Motor neuron (in vitro differentiated cells): ENCODE results near the gene ARHGAP10. TPM values are rescaled to one million over a fixed set of nuclear protein-coding genes. Genes with fewer than 3 reads are reported as not detected.

Experiments
- ATAC-seq, 8 experiments: fragments of 200-7000 bp; cut with Tn5 transposase; replicated peaks in 6 of 8; 2 replicates each; pipeline ENCODE4 v1.8.0; 2021; ENCODE audit warnings: mild to moderate bottlenecking in 8 of 8, moderate library complexity in 8 of 8
- H3K27ac ChIP-seq, 2 donors: fragments of 250-450 bp; sonication (Bioruptor Pico); 2 replicates each; pipeline ENCODE4 v1.9.0; 2021; ENCODE audit warnings: antibody characterized with exemption in 2 of 2, mild to moderate bottlenecking in 2 of 2, moderate library complexity in 1 of 2
- H3K4me1 ChIP-seq, 2 donors: fragments of 250-450 bp; sonication (Bioruptor Pico); replicated peaks in 1 of 2; 2 replicates each; pipeline ENCODE4 v1.6.1; 2021; ENCODE audit warnings: antibody characterized with exemption in 2 of 2, mild to moderate bottlenecking in 2 of 2, moderate library complexity in 1 of 2
- H3K4me3 ChIP-seq, 5 donors: fragments of 250-450 bp; sonication (Bioruptor Pico); 2 replicates each; pipeline ENCODE4 v1.9.0; 2021; ENCODE audit warnings: antibody characterized with exemption in 5 of 5, mild to moderate bottlenecking in 5 of 5, moderate library complexity in 4 of 5
- WGBS, 10 experiments: fragments of 450-650 bp; shearing (Covaris generic); methylation state at CpG; one replicate each; pipeline ENCODE4 v1.0.0; 2022; 5-methylcytosine and 5-hydroxymethylcytosine counted together
- in situ Hi-C, 9 experiments: fragments of 400-800 bp; cut with MboI; loops; one replicate each; pipeline ENCODE4 v1.15.0; 2021; ENCODE audit warnings: low sequenced_read_pairs in 9 of 9, low pct_unique_long_range_greater_than_20kb in 2 of 9; ENCODE audit not compliant: unreplicated experiment in 9 of 9
- total RNA-seq, 8 experiments: library from RNA; unstranded; fragments of 300-600 nt; gene quantifications; 2 replicates each; pipeline versions ENCODE4 v1.2.3 to v1.2.4, GENCODE V29; 2022

ARHGAP10 gene
- total RNA-seq, 8 experiments from 2014 or later, result 1.6 to 16.1 (median 8.2) TPM

DNA sequence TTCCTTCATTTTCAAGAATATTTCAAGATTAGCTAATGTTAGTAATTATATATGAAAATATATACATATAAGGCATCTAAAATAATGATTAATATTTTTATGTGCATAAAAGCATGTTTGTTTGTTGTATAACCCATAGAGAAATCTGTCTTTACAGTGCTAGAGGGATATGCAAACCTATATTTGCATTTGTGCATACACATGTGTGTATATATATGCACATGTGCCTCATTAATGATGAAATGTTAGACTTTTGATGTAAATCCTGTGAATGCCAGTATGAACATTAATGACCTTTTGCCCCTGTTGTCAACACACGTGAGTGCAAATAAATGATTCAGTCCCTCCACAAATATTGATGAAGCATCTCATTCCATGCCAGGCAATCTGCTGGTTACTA lies 197.9 kb downstream of the ARHGAP10 start:
- WGBS, 10 experiments, result 0 to 80% (median 20%) methylated on average over 1 of the region's 1 CpG; no CpG with 5 or more reads in 5 of the 10 experiments
- no peak overlapping the region for H3K27ac ChIP-seq

DNA sequence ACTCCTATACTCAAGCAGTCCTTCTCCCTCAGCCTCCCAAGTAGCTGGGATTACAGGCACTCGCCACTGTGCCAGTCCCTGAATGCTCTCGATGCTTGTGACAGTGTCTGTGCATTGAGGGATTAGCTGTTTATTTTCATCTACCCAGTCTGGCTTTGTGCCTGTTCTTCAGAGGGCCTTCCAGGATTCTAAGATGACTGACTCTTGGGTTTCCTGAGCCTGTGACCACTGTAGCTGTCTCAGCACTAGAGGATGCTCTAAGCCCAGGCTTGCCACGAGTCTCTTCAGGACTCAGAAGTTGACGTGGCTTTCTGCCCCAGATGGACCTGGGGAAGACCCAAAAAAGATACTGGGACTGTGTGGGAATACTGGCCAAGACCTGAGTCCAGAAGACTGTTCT lies 201.4 kb downstream of the ARHGAP10 start:
- Histone ChIP-seq H3K4me1 (no peaks in the 10 kb centered on the region), H3K27ac (no peak overlapping the region), H3K4me3 (no peak overlapping the region)
- WGBS, 10 experiments, result 50 to 100% (median 80%) methylated on average over 1 to 4 of the region's 4 CpGs; no CpG with 5 or more reads in 2 of the 10 experiments
- no peak for ATAC-seq
- in situ Hi-C loops, result no loop called here

More for the DNA sequence above, 197.9 kb downstream of the ARHGAP10 start:
- Histone ChIP-seq H3K4me3 (no peak overlapping the region), H3K4me1 (no peaks in the 10 kb centered on the region)
- in situ Hi-C loops, result no loop called here
- ATAC-seq, result peak in 3 of 8 experiments; percentile 40 to 81 (median 42)

- WGBS, 10 experiments, result 80 to 100% (median 100%) methylated on average over 1 to 2 of the region's 3 CpGs; no CpG with 5 or more reads in 7 of the 10 experiments
- in situ Hi-C loops, result no loop called here
- ATAC-seq, result no peak
- no peak overlapping the region for H3K27ac ChIP-seq
- H3K4me1 ChIP-seq, result no peaks in the 10 kb centered on the region
- H3K4me3 ChIP-seq, result no peak overlapping the region
Observed at GRCh38 chr4:147933779-147934178, 201.9 kb downstream of the ARHGAP10 start.

- H3K4me1 ChIP-seq, result no peaks in the 10 kb centered on the region
- H3K27ac ChIP-seq, result no peak overlapping the region
- WGBS, 10 experiments, result 11 to 83% (median 57%) methylated on average over 2 to 5 of the region's 5 CpGs
- ATAC-seq, result no peak
- no peak overlapping the region for H3K4me3 ChIP-seq
- in situ Hi-C loops, result no loop called here
Observed at GRCh38 chr4:147938496-147938895, 206.6 kb downstream of the ARHGAP10 start.

DNA sequence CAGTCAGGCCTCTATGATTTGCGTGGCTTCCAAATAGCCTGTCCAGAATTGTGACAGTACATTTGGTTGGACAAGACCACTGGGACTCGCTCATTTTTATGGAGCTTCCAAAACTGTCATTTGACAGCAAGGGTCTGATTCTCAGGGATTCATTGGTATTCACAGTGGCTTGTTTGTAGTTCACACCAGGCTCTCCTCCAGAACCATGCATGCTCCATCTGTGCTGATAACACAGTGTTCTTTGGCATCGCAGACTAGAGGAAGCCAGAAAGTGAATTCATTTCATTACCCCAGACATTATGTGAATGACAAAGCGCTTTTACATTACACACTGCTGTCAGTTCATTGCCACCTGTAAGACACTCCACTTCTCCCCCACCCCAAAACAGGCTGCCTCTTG lies 208.3 kb downstream of the ARHGAP10 start:
- H3K4me3 ChIP-seq, result no peak overlapping the region
- in situ Hi-C loops, result no loop called here
- ATAC-seq, result no peak
- WGBS, 10 experiments, result 73 to 100% (median 87%) methylated on average over 2 to 4 of the region's 4 CpGs; no CpG with 5 or more reads in 3 of the 10 experiments
- no peak overlapping the region for H3K27ac ChIP-seq
- no peaks in the 10 kb centered on the region for H3K4me1 ChIP-seq

GRCh38 chr4:147941373-147941772 lies 209.5 kb downstream of the ARHGAP10 start:
- no peak for ATAC-seq
- WGBS, 10 experiments, result 50 to 100% (median 75%) methylated on average over 1 to 2 of the region's 2 CpGs; no CpG with 5 or more reads in 3 of the 10 experiments
- H3K27ac ChIP-seq, result no peak overlapping the region
- no peaks in the 10 kb centered on the region for H3K4me1 ChIP-seq
- in situ Hi-C loops, result no loop called here
- no peak overlapping the region for H3K4me3 ChIP-seq

- WGBS, 10 experiments, result 20 to 100% (median 73%) methylated on average over 1 to 5 of the region's 5 CpGs; no CpG with 5 or more reads in 1 of the 10 experiments
- in situ Hi-C loops, result no loop called here
- Histone ChIP-seq H3K4me3 (no peak overlapping the region), H3K4me1 (no peaks in the 10 kb centered on the region), H3K27ac (no peak overlapping the region)
- no peak for ATAC-seq
Observed at GRCh38 chr4:147942729-147943128, 210.8 kb downstream of the ARHGAP10 start.

DNA sequence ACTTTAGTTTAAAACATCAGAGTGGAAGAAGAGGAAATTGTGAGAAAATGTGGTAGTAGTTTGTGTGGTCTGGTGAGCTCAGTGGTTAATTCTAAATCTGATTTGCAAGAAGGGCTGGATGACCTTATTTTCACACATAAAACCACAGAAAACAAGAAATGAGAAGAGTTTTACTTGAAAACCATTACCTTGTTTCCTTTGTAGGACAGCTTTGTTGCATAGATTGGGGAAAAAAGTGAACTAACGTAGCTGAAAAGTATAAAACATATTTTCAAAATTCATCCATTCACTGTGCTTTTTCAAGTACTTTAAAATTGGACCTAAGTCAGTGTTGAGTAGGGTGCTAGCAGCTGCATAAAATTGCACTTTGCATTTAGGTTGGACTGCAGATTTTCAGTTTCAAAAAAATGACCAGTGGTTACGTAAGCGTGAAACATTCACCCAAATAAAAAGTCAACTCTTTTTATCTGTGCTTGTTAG lies 211.3 kb downstream of the ARHGAP10 start:
- 94 to 100% (median 100%) methylated on average over 1 to 3 of the region's 3 CpGs; no CpG with 5 or more reads in 1 of the 10 experiments for WGBS, 10 experiments

DNA sequence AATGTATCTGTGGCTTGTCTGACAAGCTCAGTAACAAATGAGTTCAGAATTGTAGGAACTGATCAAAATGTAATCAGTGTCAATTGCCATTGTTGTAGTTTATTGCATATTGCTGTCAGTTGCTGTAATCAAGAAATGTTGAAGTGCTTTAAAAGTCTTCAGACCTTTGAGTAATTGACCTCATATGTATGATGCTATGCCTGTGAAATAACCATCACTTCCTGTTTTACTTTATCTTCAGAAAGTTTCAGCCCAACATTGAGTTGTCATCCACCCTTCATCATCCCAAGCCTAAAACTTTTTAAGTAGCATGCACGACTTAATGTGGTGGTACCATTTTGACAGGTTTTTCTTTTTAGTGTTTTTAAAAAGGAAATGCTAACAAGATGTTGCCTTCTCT lies 212.4 kb downstream of the ARHGAP10 start:
- WGBS, 10 experiments, result 38 to 100% (median 91%) methylated on average over 1 of the region's 1 CpG; no CpG with 5 or more reads in 2 of the 10 experiments
- H3K27ac ChIP-seq, result no peak overlapping the region

More for the DNA sequence above, 211.3 kb downstream of the ARHGAP10 start:
- Histone ChIP-seq H3K4me1 (no peaks in the 10 kb centered on the region), H3K27ac (no peak overlapping the region), H3K4me3 (no peak overlapping the region)
- in situ Hi-C loops, result no loop called here
- no peak for ATAC-seq

DNA sequence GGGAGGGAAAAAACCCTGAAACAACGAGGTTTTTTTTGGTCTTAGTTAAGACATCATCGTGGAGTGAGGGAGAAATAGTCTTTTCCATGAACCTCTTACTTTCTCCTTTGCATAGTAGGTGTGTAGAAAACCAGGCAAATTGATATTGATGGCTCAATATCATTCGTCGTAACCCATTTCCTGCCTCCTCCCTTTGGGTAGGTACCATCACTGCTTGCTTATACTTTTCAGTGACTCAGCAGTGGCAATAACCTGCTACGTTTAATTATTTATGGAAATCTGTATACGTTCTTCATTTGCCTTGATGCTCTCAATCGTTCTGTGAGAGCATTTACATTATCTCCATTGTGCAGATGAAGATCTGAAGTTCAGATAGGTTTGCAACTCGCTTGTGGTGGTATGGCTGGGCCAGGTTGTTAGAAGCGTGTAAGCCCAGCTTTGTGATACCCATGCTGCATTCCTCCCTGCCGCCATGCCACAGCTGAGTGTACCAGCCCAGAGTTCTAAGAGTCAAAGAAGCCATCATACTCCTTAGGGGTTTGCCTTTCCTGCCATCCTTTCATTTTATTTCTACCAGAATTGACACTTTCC lies 212.9 kb downstream of the ARHGAP10 start:
- WGBS, 10 experiments, result 58 to 100% (median 93%) methylated on average over 1 to 10 of the region's 10 CpGs
- Histone ChIP-seq H3K4me1 (no peaks in the 10 kb centered on the region), H3K27ac (no peak overlapping the region), H3K4me3 (no peak overlapping the region)
- no peak for ATAC-seq
- in situ Hi-C loops, result no loop called here

More for the DNA sequence above, 212.4 kb downstream of the ARHGAP10 start:
- in situ Hi-C loops, result no loop called here
- ATAC-seq, result no peak
- H3K4me1 ChIP-seq, result no peaks in the 10 kb centered on the region
- no peak overlapping the region for H3K4me3 ChIP-seq

DNA sequence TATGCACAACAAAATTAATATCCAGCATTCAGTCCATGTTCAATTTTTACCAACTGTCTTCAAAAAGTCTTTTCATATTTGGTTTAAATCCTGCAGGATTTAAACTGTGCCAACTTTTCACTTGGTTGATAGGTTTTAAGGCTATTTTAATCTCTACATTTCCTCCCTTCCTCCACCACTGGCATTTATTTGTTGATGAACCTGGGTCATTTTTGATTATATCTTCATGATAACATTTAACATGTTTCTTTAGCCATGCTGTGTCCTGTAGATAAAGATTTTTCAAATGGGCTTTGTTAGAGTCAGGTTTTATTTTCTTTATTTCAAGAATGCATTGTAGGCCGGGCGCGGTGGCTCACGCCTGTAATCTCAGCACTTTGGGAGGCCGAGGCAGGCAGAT lies 216.4 kb downstream of the ARHGAP10 start:
- no peak overlapping the region for H3K4me3 ChIP-seq
- in situ Hi-C loops, result no loop called here
- no peak for ATAC-seq
- 97 to 100% (median 100%) methylated on average over 3 to 5 of the region's 5 CpGs; no CpG with 5 or more reads in 5 of the 10 experiments for WGBS, 10 experiments
- no peak overlapping the region for H3K27ac ChIP-seq
- H3K4me1 ChIP-seq, result no peaks in the 10 kb centered on the region

- Histone ChIP-seq H3K4me1 (no peaks in the 10 kb centered on the region), H3K27ac (no peak overlapping the region), H3K4me3 (no peak overlapping the region)
- WGBS, 10 experiments, result 67 to 100% (median 100%) methylated on average over 1 of the region's 1 CpG; no CpG with 5 or more reads in 7 of the 10 experiments
- no peak for ATAC-seq
- in situ Hi-C loops, result no loop called here
Observed at GRCh38 chr4:147950261-147950660, 218.4 kb downstream of the ARHGAP10 start.

DNA sequence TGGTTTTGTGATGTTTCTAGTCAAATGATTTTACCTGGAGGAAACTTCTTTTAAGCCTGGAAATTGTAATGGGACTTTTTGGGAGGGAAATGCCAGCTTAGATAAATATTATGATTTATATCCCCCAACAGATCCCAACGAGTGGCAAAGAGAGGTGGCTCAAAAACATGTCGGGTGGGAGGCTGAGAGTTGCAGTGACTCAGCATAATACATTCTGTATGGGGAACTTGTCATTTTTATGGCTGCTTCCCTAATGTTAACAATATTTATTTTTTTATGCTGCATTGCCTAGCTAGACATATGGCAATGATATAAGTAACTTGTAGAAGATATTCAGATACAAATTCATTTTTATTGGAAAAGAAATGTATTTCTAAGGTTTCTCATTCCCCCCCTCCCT lies 219.0 kb downstream of the ARHGAP10 start:
- no peak overlapping the region for H3K4me3 ChIP-seq
- ATAC-seq, result no peak
- H3K4me1 ChIP-seq, result no peaks in the 10 kb centered on the region
- WGBS, 10 experiments, result 21 to 80% (median 63%) methylated on average over 1 to 2 of the region's 2 CpGs; no CpG with 5 or more reads in 2 of the 10 experiments
- in situ Hi-C loops, result no loop called here
- no peak overlapping the region for H3K27ac ChIP-seq

DNA sequence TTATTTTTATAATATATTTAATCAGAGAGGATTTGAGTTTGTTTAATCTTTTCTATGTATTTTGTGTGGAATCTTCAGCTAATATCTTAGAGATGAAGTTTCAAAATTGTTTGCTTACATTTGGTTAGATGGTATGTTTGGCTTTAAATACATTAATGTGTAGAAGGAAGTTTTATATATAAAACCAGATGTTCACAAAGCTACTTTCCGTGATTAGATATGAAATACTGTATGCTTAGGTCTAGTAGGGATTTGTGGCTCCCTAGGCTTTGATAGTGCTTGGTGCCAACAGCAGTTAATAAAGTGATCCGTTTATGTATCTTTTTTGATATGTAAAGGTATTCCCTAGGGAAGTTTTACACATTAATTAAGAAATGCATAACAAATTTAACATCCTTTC lies 223.0 kb downstream of the ARHGAP10 start:
- in situ Hi-C loops, result no loop called here
- no peak for ATAC-seq
- Histone ChIP-seq H3K4me3 (no peak overlapping the region), H3K4me1 (no peaks in the 10 kb centered on the region), H3K27ac (no peak overlapping the region)
- WGBS, 10 experiments, result 50 to 100% (median 87%) methylated on average over 1 to 2 of the region's 2 CpGs; no CpG with 5 or more reads in 2 of the 10 experiments
